CD4-positive, alpha-beta T cell treated with Interferon alpha-2 for 1 hour (primary cell): ENCODE results near the gene ADD1.
A peak's percentile ranks its signal among the peaks of the same experiment; 100 is the strongest.

Experiments
- DNase-seq, 2 donors: peaks; one replicate each; pipeline ENCODE4 v3.0.0-alpha.2; 2020 to 2022

ADD1 gene, protein sequence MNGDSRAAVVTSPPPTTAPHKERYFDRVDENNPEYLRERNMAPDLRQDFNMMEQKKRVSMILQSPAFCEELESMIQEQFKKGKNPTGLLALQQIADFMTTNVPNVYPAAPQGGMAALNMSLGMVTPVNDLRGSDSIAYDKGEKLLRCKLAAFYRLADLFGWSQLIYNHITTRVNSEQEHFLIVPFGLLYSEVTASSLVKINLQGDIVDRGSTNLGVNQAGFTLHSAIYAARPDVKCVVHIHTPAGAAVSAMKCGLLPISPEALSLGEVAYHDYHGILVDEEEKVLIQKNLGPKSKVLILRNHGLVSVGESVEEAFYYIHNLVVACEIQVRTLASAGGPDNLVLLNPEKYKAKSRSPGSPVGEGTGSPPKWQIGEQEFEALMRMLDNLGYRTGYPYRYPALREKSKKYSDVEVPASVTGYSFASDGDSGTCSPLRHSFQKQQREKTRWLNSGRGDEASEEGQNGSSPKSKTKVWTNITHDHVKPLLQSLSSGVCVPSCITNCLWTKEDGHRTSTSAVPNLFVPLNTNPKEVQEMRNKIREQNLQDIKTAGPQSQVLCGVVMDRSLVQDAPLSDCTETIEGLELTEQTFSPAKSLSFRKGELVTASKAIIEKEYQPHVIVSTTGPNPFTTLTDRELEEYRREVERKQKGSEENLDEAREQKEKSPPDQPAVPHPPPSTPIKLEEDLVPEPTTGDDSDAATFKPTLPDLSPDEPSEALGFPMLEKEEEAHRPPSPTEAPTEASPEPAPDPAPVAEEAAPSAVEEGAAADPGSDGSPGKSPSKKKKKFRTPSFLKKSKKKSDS

DNA sequence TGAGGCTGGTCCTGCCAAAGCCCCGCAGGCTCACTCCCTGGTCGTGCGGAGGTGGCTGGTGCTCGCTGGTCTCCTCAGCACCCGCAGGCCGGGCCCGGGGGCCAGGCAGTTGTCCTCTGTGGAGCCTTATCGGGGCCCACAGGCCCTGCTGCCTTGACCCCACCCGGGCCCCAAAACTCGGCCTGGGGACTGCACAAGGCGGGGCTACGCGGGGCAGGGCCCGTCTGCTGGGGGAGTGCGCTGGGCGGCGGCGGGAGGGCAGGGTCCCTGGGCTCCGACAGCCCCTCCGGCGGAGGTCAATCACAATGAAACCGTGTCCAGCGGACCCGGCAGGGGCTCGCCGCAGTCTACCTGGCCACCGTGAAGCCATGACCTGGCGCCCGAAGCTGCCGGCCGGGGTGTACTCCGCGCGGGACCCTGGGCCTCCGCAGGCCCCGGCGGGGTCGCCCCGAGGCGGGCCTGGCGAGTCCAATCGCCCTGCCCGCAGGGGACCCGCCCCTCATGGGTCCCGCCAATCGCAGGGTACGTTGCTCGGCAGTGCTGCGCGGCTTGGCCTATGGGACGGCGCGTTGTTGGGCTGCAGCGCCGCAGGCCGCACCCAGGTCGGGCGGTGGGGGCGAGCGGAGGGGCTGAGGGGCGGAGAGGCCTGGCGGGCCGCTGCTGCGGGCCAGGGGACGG is at the start of gene ADD1:
Gene ADD1, plus strand, starts transcription at position 582 of the 678 bp plus-strand sequence. CDS start 32,072 bp downstream, outside the sequence.
- peak; percentile 90 to 97 for DNase-seq

GRCh38 chr4:2794486-2795299 is 49.0 kb upstream of the ADD1 start:
- DNase-seq, result peak in 1 of 2 donors; percentile 53

GRCh38 chr4:2795300-2795892 is 48.2 kb upstream of the ADD1 start:
- DNase-seq, result no peak

- DNase-seq, result no peak
These were observed 47.5 kb upstream of the ADD1 start for GRCh38 chr4:2795893-2796848.

GRCh38 chr4:2796849-2797544 is 46.6 kb upstream of the ADD1 start:
- no peak for DNase-seq

DNA sequence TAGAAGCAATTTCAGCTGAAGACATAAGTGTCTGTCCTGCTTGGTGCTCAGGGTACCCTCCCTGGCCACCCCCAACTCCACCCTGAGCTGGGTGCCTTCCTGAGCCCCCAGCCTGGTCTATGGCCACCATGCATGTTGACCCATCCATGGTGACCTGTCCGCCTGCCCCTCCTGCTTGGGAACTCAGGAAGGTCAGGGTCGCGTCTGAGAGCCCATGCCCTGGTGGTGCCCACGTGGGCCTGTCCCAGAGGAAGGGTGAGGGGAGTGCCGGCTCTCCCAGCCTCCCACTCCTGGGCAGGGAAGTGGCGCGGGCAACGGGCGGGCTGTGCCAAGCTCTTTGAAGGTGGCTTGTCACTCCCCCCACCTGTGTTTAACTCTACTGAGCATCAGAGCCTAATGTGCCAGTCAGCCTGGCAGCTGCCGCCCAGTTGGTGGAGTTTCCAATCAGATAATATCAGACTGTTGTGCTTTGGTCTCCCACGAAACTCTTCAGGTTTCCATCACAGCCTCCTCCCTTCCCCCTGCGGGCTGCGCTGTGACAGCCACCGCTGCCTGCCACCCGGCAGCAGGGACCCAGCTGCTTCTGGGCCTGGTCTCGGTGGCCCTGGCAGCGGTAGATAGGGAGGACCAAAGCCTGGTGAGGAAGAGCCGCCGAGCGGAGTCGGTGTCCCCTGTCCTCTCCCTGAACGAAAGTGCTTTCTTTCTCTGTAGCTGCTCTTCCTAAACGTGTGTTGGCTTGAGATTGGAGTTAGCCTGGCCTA is 45.9 kb upstream of the ADD1 start:
- peak in 1 of 2 donors; percentile 65 for DNase-seq

- DNase-seq, result peak; percentile 62
These were observed 45.0 kb upstream of the ADD1 start for GRCh38 chr4:2798399-2799223.

DNA sequence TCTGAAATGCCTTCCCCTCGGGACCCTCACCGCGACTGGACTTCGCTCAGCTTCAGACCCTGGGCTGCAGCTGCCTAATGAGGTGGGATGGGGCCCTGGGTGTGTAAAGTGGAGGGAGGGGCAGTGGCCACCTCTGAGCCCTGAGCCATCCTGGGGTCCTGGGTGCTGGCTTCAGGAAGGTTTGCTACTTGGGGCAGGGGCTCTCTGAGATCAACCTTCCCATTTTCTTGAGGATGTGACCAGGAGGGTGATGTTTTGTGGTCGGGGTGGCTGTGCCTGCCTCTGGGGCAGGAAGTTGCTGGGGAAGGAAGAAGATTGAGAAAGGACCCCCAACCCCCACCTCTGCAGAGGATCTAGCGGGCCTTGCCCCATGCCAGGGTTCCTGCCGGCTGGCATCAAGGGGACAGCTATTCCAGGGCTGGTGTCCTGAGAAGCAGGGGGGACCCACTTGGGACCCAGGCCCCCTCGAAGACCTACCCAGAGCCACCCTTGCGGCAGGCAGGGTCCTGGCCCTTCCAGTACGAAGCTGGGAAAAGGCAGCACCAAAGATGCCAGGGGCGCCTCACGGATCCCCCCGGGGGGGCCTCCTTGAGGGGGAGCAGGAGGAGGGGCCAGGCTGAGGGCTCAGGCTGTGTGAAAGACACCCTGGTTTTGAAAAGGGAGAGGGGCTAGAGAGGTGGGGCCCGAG is 44.3 kb upstream of the ADD1 start:
- no peak for DNase-seq

DNA sequence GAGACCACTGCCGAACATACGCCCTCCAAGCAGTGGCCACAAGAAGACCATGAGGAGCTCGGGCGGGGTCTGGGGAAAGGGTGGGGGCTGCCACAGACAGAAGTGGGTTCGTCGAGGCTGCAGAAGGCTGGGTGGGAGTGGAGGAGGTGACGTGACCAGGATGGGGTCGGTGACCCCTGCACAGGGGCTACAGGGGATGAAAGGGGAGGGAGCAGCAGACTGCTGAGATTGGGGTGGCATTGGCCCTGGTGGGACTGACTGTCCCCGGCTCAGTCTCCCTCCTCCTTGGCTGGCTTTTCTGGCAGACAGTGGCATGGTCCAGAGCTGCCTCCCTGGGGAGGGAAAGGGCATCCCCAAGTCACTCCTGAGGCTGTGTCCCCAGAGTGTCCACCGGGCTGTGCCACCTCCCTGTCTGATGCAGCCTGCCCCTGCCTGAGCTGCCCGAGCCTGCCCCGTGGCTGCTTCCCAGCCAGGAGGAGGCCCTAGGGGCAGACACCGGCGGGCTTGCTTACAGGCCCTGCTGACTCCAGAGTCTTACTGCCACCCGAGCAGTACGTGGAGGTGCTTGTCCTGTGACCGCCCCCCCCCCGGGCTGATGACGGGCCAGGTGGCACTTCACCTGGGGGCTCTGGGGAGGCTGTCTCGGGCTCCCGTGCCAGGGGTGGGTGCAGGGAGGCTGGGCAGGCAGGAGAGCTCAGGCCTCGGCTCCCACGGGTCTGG is 43.5 kb upstream of the ADD1 start:
- DNase-seq, result no peak

GRCh38 chr4:2800691-2801596 is 42.7 kb upstream of the ADD1 start:
- DNase-seq, result peak; percentile 35 to 71

- no peak for DNase-seq
These were observed 40.8 kb upstream of the ADD1 start for GRCh38 chr4:2802618-2803531.

DNA sequence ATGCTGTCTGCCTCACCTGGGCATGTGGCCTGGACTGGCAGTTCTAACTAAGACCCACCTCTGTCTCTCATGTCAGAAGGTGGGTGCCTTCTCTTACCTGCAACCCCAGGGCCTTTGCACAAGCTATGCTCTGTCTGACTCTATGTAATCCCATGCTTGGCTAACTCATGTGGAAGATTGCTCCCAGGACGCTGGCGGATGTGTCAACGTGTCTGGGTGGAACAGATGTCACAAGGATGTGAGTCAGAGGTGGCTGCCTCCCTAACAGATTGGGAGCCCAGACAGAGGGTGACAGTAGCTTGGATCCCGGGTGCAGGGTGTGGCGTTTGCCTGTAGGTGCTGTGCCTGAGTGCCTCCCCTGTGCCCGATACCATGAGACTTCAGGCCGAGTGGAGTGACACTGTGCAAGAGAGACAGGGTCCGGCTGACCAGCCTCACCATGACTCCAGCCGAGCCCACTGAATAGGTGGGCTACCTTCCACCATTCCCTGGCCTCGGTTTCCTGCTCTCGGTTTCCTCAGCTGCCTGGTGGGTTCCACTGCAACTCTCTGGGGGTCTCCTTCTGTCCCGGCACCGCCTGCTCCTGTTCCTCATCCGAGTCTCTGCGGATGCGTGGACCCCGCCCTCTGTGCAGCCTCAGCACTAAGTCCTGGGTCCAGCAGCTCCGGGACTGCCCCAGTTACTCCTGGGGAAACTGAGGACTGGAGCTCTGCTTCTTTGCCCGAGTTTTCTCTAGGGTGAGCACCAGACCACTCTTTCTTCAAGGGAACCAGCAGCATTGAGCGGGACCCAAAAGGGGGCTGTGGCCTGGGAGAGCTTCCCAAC is 39.8 kb upstream of the ADD1 start:
- DNase-seq, result peak in 1 of 2 donors; percentile 61

- no peak for DNase-seq
These were observed 39.1 kb upstream of the ADD1 start for GRCh38 chr4:2804449-2804972.
